ENCODE measurements around the gene NOP14.

GRCh38 chr4:2909583-2909982 is 53.6 kb downstream of the NOP14 start:
- TF ChIP-seq POLR2A (IDR thresholded peaks at IDR 0.05) = no peak
- TF ChIP-seq POLR2AphosphoS5 (IDR thresholded peaks at IDR 0.05) = no peak
- no peak for TF ChIP-seq CTCF (IDR thresholded peaks at IDR 0.05)
- TF ChIP-seq EP300 (IDR thresholded peaks at IDR 0.05) = no peak

All from stomach (tissue), 4 donors.